Mesenteric fat pad (tissue), 1 donor: ENCODE data around the gene FIZ1. TPM values are rescaled to one million over a fixed set of nuclear protein-coding genes. Genes with fewer than 3 reads are reported as not detected.
"Not testable (repeated sequence)": the region's sequence is repeated elsewhere in the genome, so short reads cannot be mapped to it uniquely, and the experiment has no call there.

Source experiments
- DNase-seq: peaks from one replicate; pipeline ENCODE4 v3.0.0-alpha.2; 2020; ENCODE audit warnings: low spot score
- total RNA-seq: library from RNA; stranded (reverse); fragmentation: NEBNext Ultra II Directional; extraction: Animal tissue kit (Norgen Biotek cat#: 25700); gene quantifications from one replicate; pipeline ENCODE4 v1.2.1, GENCODE V29; 2021
- donor health status: DM: yes; HTN: yes; CAD: no.

The FIZ1 gene
- total RNA-seq, 1 donor from 2014 or later: 12.8 TPM

DNA sequence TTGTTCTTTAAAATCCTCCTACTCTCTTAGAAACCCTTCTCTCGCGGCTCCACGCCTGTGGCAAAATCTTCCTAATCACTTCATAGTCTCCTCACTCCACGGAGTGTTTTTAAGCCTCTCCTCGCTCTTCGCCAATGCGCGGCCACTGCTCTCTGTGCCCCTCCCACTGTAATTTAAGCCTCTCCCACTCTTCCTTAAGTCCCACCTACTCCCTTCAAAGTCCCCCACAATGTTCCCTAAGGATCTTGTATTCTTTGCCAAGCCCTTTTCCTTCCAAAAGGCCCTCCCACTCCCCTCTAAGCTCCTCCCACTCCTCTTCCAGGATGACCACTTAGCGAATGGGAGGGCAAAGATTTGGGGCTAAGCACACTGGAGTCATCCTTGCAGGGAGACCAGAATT, 1.3 kb downstream of the FIZ1 start:
- no peak for DNase-seq

DNA sequence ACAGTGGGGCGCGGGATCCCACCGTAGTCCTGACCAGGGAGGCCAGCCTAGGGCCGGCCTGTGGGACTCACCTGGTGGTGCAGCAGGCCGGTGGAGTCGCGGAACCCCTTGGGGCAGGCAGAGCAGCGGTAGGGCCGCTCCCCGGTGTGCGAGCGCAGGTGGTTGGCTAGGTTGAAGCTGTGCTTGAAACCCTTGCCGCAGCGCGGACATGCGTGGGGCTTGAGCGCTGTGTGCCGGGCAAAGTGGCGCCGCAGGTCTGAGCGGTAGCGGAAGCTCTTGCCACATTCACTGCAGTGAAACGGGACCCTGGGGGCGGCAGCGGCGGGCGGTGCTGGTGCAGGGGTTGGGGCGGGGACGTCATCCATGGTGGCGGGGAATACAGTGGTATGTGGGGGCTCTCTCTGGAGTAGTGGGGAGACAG, 1.8 kb downstream of the FIZ1 start:
- DNase-seq: no peak

DNA sequence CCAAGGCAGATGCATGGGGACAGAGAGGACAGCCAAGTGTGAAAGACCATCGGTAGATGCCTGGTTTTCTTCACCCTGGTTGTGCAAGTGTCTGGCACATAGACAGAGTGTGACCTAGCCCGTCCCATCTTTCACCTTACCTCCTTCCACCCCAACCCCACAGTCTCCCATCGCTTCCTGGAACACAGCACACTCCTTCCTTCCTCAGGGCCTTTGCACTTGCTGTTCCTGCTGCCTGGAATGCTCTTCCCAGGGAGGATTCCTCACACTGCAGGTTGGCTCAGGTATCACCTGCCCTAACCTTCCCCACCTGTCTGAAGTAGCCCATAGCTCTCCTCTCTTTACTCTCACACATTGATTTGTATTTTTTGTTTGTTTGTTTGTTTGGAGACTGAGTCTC, 3.0 kb downstream of the FIZ1 start:
- no peak for DNase-seq

DNA sequence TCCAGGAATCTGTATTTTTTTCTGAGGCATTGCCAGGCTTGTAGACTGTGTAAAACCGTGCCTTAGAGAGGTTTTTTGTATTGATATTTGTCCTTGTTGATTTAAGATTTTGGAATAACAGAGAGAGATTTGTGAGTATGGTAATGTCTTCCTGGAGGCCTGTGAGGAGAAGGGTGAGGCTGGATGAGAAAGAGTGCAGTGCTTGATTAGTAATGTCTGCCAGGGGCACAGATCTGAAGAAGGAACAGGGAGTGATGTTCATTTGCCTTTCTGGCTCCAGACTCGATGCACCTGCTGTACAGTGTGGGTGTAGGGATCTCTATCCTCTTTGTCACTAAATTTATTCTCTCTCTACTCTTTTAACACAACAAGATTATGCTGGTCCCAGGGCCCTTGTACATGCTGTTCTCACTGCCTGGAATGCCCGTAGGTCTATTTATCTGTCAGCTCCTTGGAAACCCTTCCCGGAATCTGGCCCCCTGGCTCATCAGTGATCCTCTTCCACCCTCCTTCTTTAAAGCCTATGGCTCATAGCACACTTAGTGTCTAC, 4.2 kb downstream of the FIZ1 start:
- no peak for DNase-seq

DNA sequence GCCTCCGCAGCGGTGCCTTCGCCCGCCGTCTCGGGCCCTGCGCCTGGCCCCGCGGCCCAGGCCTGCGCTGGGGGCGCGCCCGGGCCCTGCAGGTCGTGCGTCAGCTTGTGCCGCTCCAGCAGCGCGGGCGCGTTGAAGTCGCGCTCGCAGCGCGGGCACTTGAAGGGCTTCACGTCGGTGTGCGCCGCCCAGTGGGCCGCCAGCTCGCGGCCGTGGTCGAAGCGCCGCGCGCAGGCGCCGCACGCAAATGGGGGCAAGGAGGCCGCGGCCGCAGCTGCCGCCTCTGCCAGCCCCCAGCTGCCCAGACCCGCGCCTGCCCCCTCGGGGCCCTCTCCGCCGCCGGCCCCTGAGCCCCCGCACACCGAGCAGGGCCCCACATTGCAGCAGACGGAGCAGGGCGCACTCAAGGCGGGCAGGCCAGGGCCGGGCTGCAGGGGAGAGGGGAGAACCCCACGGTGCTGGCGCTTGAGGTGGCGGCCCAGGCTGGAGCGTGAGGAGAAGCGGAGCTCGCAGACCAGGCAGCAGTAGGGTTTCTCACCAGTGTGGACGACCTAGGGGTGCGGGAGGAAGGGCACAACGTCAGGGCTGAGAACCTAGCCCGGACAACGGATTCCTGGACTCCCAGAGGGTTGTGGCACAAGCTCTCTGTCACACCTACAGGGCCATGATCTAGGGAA, 6.1 kb downstream of the FIZ1 start:
- DNase-seq: no peak

DNA sequence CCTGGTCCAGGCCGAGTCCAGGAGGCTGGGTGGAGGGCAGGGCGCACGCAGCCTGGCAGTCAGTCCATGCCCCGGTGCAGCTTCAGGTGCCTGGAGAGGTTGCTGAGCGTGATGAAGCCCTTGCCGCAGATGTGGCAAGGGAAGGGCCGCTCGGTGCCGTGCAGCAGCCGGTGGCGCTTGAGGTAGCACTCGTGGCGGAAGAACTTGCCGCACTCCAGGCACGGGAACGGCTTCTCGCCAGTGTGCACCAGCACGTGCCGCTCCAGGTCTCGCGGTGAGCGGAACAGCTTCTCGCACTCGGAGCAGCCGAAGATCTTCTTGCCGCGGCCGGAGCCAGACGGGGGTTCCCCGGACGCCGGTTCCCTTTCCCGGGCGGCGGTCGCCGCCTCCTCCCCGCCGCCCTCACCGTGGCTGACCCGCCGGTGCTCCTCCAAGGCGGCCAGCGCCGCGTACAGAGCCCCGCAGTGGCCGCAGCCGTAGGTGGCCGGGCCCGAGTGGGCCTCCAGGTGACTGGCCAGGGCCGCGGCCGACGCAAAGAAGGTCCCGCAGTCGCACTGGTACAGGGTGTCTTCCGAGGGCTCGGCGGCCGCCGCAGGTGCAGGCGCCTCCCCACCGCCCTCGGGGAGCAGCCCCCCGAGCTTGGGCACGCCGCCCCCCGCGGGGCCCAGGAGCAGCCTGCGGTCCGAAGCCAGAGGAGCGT, 6.8 kb downstream of the FIZ1 start:
- no peak for DNase-seq

DNA sequence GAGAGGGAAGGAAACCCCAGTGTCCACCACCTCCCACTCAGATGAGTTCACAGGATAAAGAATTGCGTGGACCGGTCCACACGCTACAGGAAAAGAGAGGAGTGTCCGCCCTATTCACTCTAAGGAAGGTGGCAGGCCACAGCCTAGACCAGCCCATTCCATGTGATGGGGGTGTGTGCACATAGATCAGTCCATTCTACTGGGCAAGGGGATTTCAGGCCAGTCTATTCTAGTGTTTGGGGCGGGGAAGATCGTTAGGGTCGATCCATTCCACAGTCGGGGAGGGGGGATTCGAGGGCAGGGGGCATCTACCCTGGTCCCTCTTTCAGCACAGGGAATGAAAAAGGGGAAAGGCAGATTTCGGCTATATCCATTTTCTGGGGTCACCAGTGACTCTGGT, 7.8 kb downstream of the FIZ1 start:
- DNase-seq: no peak

DNA sequence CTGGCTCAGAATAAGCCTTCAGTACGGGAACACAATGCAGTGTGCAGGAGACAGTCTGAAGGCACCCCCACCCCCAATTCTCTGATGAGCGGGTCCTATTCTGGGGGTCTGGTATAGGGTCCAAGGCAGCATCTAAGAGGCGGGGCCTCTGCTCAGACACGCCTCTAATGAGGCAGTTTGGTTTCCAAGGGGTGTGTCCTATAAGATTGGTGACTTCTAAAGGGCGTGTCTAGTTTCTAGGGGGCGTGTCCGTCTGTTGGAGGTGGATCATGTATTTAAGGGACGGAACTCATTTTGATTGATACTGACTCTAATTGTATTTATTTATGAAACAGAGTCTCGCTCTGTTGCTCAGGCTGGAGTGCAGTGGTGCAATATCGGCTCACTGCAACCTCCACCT, 8.7 kb downstream of the FIZ1 start:
- no peak for DNase-seq

DNA sequence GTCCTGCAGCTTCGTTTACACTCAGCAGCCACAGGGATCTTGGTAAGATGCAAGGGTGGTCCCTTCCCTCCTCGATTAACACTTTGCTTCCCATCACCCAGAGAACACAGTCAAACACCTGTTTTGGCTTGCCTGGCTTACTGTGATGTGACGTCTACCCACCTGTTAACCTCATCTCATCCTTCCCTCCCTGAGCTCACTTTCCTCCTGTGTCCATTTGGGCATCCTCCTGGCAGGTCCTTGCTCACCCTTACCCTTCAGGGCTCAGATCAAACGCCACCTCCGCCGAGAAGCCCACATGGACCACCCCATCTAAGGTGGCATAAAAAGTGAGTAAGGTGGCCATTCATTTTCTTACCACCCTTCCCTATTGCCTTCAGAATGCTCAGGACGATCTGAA, 9.2 kb downstream of the FIZ1 start:
- DNase-seq: no peak

DNA sequence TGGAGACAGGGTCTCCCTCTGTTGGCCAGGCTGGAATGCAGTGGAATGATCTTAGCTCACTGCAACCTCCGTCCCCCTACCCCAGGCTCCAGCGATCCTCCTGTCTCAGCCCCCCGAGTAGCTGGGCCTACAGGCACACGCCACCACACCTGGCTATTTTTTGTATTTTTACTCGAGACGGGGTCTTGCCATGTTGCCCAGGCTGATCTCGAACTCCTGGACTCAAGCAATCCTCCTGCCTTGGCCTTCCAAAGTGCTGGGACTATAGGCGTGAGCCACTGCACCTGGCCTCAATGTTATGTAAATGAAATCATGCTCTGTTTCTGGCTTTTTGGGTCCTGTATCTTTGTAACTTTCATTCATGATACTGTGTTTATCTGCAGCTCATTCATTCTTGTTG, 10.6 kb downstream of the FIZ1 start:
- no peak for DNase-seq

DNA sequence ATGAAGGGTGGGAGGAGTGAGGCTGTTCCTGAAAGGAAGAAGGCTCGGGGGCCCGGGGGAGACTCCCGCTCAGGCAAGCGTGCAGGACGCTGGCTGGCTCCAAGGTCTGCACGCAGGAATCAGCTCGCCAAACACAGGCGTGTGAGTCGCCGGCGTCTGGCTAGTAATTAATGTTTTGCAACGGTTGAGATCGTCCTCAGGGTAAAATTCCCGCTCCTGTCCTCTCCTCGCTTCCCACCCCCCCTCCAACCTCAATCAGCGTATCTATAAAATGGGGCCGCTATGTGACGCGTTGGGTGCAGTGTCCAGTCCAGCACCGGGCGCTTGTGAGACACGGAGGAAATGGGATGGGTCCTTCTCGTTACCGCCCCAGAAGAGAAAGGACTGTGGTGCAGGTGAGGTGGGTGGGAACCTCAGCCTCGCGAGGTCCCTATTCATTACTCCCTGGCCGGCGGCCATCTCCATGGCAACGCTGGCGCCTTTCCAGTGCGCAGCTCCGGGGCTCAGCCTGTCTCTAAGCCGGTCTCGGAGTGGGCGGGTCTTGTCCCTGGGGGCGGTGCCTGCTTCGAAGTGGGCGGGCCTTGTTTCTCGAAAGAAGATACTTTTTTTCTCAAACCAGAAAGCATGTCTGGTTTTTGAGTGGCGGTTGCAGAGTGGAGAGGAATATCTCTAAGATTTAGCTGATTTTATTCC, 12.2 kb downstream of the FIZ1 start:
- peak; percentile 97 for DNase-seq

DNA sequence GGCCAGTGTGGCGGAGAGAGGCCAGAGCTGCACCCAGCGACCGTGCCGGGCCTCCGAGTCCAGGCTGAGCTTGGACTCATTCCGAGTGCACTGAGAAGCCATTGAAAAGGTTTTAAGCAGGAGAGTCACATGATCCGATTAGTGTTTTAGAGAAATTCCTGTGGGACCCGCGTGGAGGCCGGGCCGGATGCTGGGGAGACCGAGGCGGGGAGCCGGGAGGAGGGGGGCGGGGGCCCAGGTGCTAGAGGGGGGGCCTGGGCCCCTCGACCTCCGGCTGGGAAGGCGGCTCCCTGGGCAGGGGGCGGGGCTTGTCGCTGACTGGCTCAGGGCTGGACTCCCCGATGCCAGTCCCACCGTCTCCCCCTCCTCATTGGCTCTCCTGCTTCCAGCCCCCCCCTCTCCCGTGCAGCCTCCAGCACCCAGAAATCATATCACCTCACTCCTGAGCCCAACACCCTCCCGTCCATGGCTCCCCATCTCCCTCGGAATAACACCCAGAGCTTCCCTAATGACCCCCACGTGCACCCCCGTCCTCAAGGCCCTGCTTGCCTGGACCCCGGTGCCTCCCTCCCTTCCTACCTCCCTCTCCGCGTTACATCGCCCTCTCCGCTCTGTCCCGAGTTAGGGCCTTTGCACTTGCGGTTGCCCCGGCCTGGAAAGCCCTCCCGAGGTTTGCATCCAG, 13.5 kb downstream of the FIZ1 start:
- DNase-seq: no peak

DNA sequence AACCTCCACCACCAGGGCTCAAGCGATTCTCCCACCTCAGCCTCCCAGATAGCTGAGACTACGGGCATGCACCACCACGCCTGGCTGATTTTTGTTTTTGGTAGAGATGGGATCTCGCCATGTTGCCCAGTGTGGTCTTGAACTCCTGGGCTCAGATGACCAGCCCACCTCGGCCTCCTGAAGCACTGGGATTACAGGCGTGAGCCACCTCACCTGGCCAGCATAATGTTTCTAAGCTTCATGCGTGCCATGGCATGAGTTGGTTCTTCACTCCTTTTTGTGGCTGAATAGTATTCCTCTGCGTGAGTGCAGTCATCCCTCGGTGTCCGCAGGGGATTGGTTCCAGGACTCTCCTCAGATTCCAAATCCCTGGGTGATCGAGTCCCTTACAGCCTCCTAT, 14.4 kb downstream of the FIZ1 start:
- DNase-seq: no peak

DNA sequence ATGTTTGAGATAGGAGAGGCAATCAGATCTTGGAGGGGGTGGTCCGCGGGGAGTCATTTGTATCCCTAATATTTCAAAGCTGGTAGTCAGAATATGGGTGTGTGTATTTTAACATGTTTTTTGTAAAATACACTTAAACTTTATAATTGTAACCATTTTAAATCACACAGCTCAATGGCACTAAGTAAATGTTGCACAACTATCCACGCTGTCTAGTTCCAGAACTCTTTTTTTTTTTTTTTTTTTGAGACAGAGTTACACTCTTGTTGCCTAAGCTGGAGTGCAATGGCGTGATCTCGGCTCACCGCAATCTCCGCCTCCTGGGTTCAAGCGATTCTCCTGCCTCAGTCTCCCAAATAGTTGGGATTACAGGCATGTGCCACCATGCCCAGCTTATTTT, 15.4 kb downstream of the FIZ1 start:
- DNase-seq: not testable (repeated sequence)

DNA sequence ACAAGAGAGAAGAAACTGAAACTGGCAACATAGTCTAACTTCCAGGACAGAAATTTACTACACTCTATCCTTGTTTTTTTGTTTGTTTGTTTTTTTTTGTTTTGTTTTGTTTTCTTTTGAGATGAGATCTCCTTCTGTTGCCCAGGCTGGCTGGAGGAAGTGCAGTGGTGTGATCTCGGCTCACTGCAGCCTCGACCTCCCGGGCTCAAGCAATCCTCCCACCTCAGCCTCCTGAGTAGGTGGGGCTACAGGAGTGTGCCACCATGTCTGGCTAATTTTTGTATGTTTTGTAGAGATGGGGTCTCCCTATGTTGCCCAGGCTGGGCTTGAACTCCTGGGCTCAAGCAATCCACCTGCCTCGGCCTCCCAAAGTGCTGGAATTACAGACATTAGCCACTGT, 17.0 kb downstream of the FIZ1 start:
- not testable (repeated sequence) for DNase-seq

DNA sequence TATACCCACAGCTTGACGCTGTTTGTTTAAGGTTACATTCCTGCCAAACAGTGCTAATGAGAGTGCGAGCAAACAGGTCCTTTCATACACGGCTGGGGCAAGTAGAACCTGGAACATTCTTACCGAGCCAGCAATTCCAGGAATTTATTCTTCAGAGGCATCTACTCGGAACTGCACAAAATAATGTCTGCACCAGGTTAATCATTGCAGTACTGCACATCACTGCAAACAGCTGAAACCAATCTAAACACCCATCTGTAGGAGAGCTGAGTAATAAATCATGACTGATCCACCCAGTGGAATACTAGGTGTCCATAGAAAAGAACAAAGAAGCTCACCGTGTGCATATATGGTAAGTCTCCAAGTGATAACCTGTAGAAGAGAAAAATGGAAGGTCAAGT, 17.5 kb downstream of the FIZ1 start:
- no peak for DNase-seq

DNA sequence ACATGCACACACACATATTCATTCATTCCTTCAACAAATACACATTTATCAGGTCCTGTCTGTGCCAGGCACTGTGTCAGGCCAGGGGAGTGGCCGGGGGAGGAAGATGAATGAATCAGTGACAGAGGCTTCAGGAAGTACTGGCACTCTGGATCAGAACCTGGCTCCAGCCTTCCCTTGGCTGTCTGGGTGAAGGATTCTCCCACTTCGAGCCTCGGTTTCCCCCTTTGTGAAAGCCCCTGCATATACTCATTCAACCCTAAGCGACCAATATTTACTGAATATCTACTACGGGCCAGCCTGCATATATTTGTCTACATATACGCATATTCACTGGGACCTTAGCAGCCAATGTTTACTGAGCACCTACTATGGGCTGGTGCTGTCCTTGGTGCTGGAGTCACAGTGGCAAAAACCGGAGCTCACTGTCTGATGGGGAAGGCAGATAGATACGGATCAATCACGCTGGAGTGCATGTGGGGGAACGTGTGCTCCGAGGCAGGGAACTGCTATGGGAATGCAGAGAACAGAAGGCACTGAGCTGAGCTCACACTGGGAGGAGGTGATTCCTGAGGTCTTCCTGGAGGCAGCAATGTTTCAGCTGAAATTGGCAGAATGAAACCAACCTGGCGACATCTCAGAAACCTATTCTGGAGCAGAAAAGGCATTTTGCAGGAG, 18.0 kb downstream of the FIZ1 start:
- DNase-seq: no peak

DNA sequence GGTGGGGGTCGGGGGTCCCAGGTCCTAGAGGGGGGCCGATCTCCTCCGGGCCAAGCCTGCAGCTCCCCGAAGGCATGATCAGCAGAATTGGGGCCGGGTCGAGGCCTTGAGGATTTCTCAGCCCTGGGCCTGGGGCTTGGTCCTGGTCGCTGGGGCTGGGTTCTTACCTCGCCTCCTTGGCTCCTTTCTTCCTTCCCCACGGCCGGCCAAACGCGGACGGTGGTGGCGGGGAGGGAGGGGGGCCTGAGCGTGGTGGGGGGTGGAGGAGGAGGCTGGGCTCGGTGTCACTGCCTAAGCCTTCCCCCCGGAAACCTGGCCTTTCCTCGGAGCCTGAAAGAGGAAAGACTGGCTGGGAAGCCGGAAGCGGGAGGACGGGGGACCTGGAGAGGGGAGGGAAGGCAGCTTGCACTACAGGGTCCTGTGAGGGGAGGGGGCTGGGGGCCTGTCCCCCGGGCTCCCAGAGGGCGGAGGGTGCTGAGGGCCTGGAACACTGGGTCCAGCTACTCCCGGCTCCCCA, 18.6 kb downstream of the FIZ1 start, which contains the start of gene ZNF579:
Gene ZNF579 (minus strand): TSS at position 221 of the 517 bp plus-strand sequence. CDS start 1,209 bp downstream, outside the sequence.
- DNase-seq: no peak

DNA sequence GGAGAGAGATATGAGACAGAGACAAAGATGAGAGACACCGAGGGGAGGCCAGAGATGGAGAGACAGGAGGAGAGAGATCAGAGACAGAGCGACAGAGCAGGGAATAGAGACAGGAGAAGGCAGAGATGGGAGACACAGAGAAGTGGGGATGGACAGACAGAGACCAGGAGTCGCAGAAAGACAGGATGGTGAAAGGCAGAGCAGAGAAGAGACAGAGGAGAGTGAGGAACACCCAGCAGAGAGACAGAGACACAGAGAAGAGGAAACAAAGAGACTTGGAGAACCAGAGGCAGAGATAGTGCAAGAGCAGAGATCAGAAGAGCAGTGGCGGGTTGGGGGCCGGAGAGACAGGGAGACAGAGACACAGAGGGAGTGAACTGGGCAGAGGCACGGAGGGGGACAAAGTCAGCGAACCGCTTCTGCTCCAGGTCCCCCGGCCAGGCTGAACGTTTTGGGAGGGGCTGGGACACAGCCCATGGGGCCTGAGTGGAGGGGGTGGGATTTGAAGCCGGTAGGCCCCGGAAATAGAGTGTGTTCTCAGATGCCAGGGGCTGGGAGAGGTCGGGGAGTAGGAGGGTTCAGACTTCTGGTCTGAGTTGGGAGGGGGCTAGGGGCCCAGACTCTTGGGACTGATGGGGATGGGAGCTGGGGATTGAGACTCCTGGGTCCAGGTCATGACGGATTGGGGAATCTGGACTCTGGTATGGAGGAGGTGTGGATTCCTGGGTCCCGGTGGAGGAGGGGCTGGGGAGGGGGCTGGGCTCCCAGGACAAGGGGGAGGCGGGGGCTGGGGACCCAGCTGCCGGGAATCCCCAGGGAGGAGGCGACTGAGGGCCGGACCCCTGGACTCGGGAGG, 19.3 kb downstream of the FIZ1 start:
- no peak for DNase-seq
